ENCODE data around the gene NSFL1C. TPM values are rescaled to one million over a fixed set of nuclear protein-coding genes. Genes with fewer than 3 reads are reported as not detected.
A peak's percentile ranks its signal among the peaks of the same experiment; 100 is the strongest.
"Not testable (repeated sequence)": the region's sequence is repeated elsewhere in the genome, so short reads cannot be mapped to it uniquely, and the experiment has no call there.

NSFL1C gene
- total RNA-seq (2014; rRNA removed; shearing (Covaris generic)): 18.9 and 24.2 TPM in 2 replicates

- Histone ChIP-seq H3K4me3 (ENCODE audit: insufficient read depth, low read depth, low read length) (peak within 1 kb of the TSS; percentile 95), H3K27me3 (ENCODE audit: control insufficient read depth, insufficient read depth, low read length) (no peaks in the 10 kb centered on the region), H3K36me3 (replicated peaks; ENCODE audit: control insufficient read depth, insufficient read depth, low read length) (peaks cover 16% of the 10 kb centered on the region)
- peak; percentile 98 for DNase-seq
Observed at GRCh38 chr20:1466211-1467081, at the start of gene NSFL1C. NSFL1C (minus strand) TSS chr20:1466849; CDS start chr20:1466824, 25 bp downstream.

GRCh38 chr20:1513801-1514200 is 47.2 kb upstream of the NSFL1C start:
- DNase-seq: no peak
- no peaks in the 10 kb centered on the region for H3K36me3 ChIP-seq (replicated peaks; ENCODE audit: control insufficient read depth, insufficient read depth, low read length)
- H3K4me3 ChIP-seq (ENCODE audit: insufficient read depth, low read depth, low read length): no peak overlapping the region

GRCh38 chr20:1509237-1509636 is 42.6 kb upstream of the NSFL1C start:
- peaks cover 2% of the 10 kb centered on the region; the same call in 1 of the 2 replicates for H3K27me3 ChIP-seq (ENCODE audit: control insufficient read depth, insufficient read depth, low read length)
- no peaks in the 10 kb centered on the region for H3K36me3 ChIP-seq (replicated peaks; ENCODE audit: control insufficient read depth, insufficient read depth, low read length)
- no peak overlapping the region for H3K4me3 ChIP-seq (ENCODE audit: insufficient read depth, low read depth, low read length)
- no peak for DNase-seq

More at GRCh38 chr20:1513801-1514200, 47.2 kb upstream of the NSFL1C start:
- H3K27me3 ChIP-seq (ENCODE audit: control insufficient read depth, insufficient read depth, low read length): peaks cover 2% of the 10 kb centered on the region; the same call in 1 of the 2 replicates

GRCh38 chr20:1508574-1508973 is 41.9 kb upstream of the NSFL1C start:
- Histone ChIP-seq H3K4me3 (ENCODE audit: insufficient read depth, low read depth, low read length) (no peak overlapping the region), H3K36me3 (replicated peaks; ENCODE audit: control insufficient read depth, insufficient read depth, low read length) (no peaks in the 10 kb centered on the region), H3K27me3 (ENCODE audit: control insufficient read depth, insufficient read depth, low read length) (peaks cover 2% of the 10 kb centered on the region; the same call in 1 of the 2 replicates)
- no peak for DNase-seq

GRCh38 chr20:1507276-1507675 is 40.6 kb upstream of the NSFL1C start:
- Histone ChIP-seq H3K27me3 (ENCODE audit: control insufficient read depth, insufficient read depth, low read length) (peaks cover 2% of the 10 kb centered on the region; the same call in 1 of the 2 replicates), H3K4me3 (ENCODE audit: insufficient read depth, low read depth, low read length) (no peak overlapping the region), H3K36me3 (replicated peaks; ENCODE audit: control insufficient read depth, insufficient read depth, low read length) (no peaks in the 10 kb centered on the region)
- no peak for DNase-seq

- Histone ChIP-seq H3K4me3 (ENCODE audit: insufficient read depth, low read depth, low read length) (no peak overlapping the region), H3K36me3 (replicated peaks; ENCODE audit: control insufficient read depth, insufficient read depth, low read length) (no peaks in the 10 kb centered on the region), H3K27me3 (ENCODE audit: control insufficient read depth, insufficient read depth, low read length) (peaks cover 2% of the 10 kb centered on the region; the same call in 1 of the 2 replicates)
- no peak for DNase-seq
Observed at GRCh38 chr20:1505871-1506270, 39.2 kb upstream of the NSFL1C start.

GRCh38 chr20:1505361-1505760 is 38.7 kb upstream of the NSFL1C start:
- no peaks in the 10 kb centered on the region for H3K36me3 ChIP-seq (replicated peaks; ENCODE audit: control insufficient read depth, insufficient read depth, low read length)
- no peak overlapping the region for H3K4me3 ChIP-seq (ENCODE audit: insufficient read depth, low read depth, low read length)
- no peak for DNase-seq
- no peaks in the 10 kb centered on the region; the same call in 1 of the 2 replicates for H3K27me3 ChIP-seq (ENCODE audit: control insufficient read depth, insufficient read depth, low read length)

GRCh38 chr20:1503564-1504227 is 37.0 kb upstream of the NSFL1C start:
- H3K27me3 ChIP-seq (ENCODE audit: control insufficient read depth, insufficient read depth, low read length): no peaks in the 10 kb centered on the region; the same call in 1 of the 2 replicates
- peak; percentile 69 for DNase-seq
- H3K36me3 ChIP-seq (replicated peaks; ENCODE audit: control insufficient read depth, insufficient read depth, low read length): no peaks in the 10 kb centered on the region
- no peak overlapping the region for H3K4me3 ChIP-seq (ENCODE audit: insufficient read depth, low read depth, low read length)

GRCh38 chr20:1500496-1500895 is 33.8 kb upstream of the NSFL1C start:
- Histone ChIP-seq H3K4me3 (ENCODE audit: insufficient read depth, low read depth, low read length) (no peak overlapping the region), H3K36me3 (replicated peaks; ENCODE audit: control insufficient read depth, insufficient read depth, low read length) (no peaks in the 10 kb centered on the region), H3K27me3 (ENCODE audit: control insufficient read depth, insufficient read depth, low read length) (no peaks in the 10 kb centered on the region; the same call in 1 of the 2 replicates)
- DNase-seq: no peak

- Histone ChIP-seq H3K27me3 (ENCODE audit: control insufficient read depth, insufficient read depth, low read length) (no peaks in the 10 kb centered on the region; the same call in 1 of the 2 replicates), H3K4me3 (ENCODE audit: insufficient read depth, low read depth, low read length) (no peak overlapping the region), H3K36me3 (replicated peaks; ENCODE audit: control insufficient read depth, insufficient read depth, low read length) (no peaks in the 10 kb centered on the region)
- no peak for DNase-seq
Observed at GRCh38 chr20:1499528-1500420, 33.1 kb upstream of the NSFL1C start.

- DNase-seq; H3K36me3 ChIP-seq (replicated peaks; ENCODE audit: control insufficient read depth, insufficient read depth, low read length); H3K4me3 ChIP-seq (ENCODE audit: insufficient read depth, low read depth, low read length); H3K27me3 ChIP-seq (ENCODE audit: control insufficient read depth, insufficient read depth, low read length): not testable (repeated sequence)
Observed at GRCh38 chr20:1497371-1497770, 30.7 kb upstream of the NSFL1C start.

- Histone ChIP-seq H3K27me3 (ENCODE audit: control insufficient read depth, insufficient read depth, low read length) (no peaks in the 10 kb centered on the region; the same call in 1 of the 2 replicates), H3K36me3 (replicated peaks; ENCODE audit: control insufficient read depth, insufficient read depth, low read length) (no peaks in the 10 kb centered on the region), H3K4me3 (ENCODE audit: insufficient read depth, low read depth, low read length) (no peak overlapping the region)
- no peak for DNase-seq
Observed at GRCh38 chr20:1496930-1497329, 30.3 kb upstream of the NSFL1C start.

- Histone ChIP-seq H3K4me3 (ENCODE audit: insufficient read depth, low read depth, low read length) (no peak overlapping the region), H3K27me3 (ENCODE audit: control insufficient read depth, insufficient read depth, low read length) (no peaks in the 10 kb centered on the region; the same call in 1 of the 2 replicates), H3K36me3 (replicated peaks; ENCODE audit: control insufficient read depth, insufficient read depth, low read length) (no peaks in the 10 kb centered on the region)
Observed at GRCh38 chr20:1494436-1494835, 27.8 kb upstream of the NSFL1C start.

GRCh38 chr20:1493536-1493935 is 26.9 kb upstream of the NSFL1C start:
- Histone ChIP-seq H3K36me3 (replicated peaks; ENCODE audit: control insufficient read depth, insufficient read depth, low read length) (no peaks in the 10 kb centered on the region), H3K4me3 (ENCODE audit: insufficient read depth, low read depth, low read length) (no peak overlapping the region), H3K27me3 (ENCODE audit: control insufficient read depth, insufficient read depth, low read length) (no peaks in the 10 kb centered on the region; the same call in 1 of the 2 replicates)
- DNase-seq: no peak

More at GRCh38 chr20:1494436-1494835, 27.8 kb upstream of the NSFL1C start:
- no peak for DNase-seq

All from H7 (cell line).